CD14-positive monocyte (primary cell): ENCODE measurements around the gene BANK1. TPM values are rescaled to one million over a fixed set of nuclear protein-coding genes. Genes with fewer than 3 reads are reported as not detected.

ENCODE experiments used
- DNase-seq, 3 donors: peaks; one replicate each; pipeline ENCODE4 v3.0.0-alpha.2; 2011 to 2022
- H2AFZ ChIP-seq: 2 replicates; pipeline ENCODE4 v1.6.0; 2012; ENCODE audit warnings: mild to moderate bottlenecking, low read depth, low read length, inconsistent platforms; ENCODE audit not compliant: insufficient read depth, poor library complexity, severe bottlenecking
- H3K27ac ChIP-seq, 2 donors: 1 replicate in 1 of 2; 2 replicates in 1 of 2; pipeline ENCODE4 v1.5.1; 2012 to 2013; ENCODE audit warnings: low read length in 2 of 2, control low read depth in 1 of 2, inconsistent platforms in 1 of 2, low read depth in 1 of 2, mild to moderate bottlenecking in 1 of 2
- H3K27me3 ChIP-seq, 2 donors: one replicate each; pipeline versions ENCODE4 v1.6.0 to v1.6.1; 2011 to 2013; ENCODE audit warnings: low read length in 2 of 2; ENCODE audit not compliant: control insufficient read depth in 2 of 2, insufficient read depth in 2 of 2
- H3K36me3 ChIP-seq, 2 donors: replicated peaks in 1 of 2; 1 replicate in 1 of 2; 2 replicates in 1 of 2; pipeline versions ENCODE4 v1.5.1 to v1.6.1; 2012 to 2013; ENCODE audit warnings: low read length in 2 of 2, control low read depth in 1 of 2, inconsistent platforms in 1 of 2, mild to moderate bottlenecking in 1 of 2; ENCODE audit not compliant: insufficient read depth in 2 of 2, control insufficient read depth in 1 of 2
- H3K4me1 ChIP-seq, 2 donors: 1 replicate in 1 of 2; 2 replicates in 1 of 2; pipeline versions ENCODE4 v1.5.1 to v1.6.1; 2012 to 2013; ENCODE audit warnings: low read length in 2 of 2, control low read depth in 1 of 2, inconsistent platforms in 1 of 2, mild to moderate bottlenecking in 1 of 2, moderate library complexity in 1 of 2; ENCODE audit not compliant: insufficient read depth in 2 of 2, control insufficient read depth in 1 of 2
- H3K4me2 ChIP-seq: replicated peaks from 2 replicates; pipeline ENCODE3; 2012; ENCODE audit warnings: low read length, moderate library complexity, mild to moderate bottlenecking; ENCODE audit not compliant: poor library complexity, severe bottlenecking; ENCODE audit errors: extremely low read depth
- H3K4me3 ChIP-seq, 3 experiments: fragments of 200-600 bp in 1 of 3; sonication (generic) in 1 of 3; replicated peaks in 1 of 3; 1 replicate in 2 of 3; 2 replicates in 1 of 3; pipeline ENCODE4 v1.5.1; 2011 to 2013; ENCODE audit warnings: low read length in 3 of 3, mild to moderate bottlenecking in 3 of 3, control low read depth in 2 of 3, low read depth in 2 of 3, inconsistent platforms in 1 of 3, moderate library complexity in 1 of 3
- H3K79me2 ChIP-seq: 2 replicates; pipeline ENCODE4 v1.6.0; 2012; ENCODE audit warnings: mild to moderate bottlenecking, control low read depth, inconsistent platforms, low read length, moderate library complexity; ENCODE audit not compliant: insufficient read depth
- H3K9ac ChIP-seq: 2 replicates; pipeline ENCODE4 v1.6.0; 2017; ENCODE audit warnings: low read length, mild to moderate bottlenecking; ENCODE audit not compliant: insufficient read depth, poor library complexity, severe bottlenecking
- H3K9me3 ChIP-seq, 2 donors: replicated peaks in 1 of 2; 1 replicate in 1 of 2; 2 replicates in 1 of 2; pipeline versions ENCODE4 v1.5.1 to v1.6.1; 2012 to 2013; ENCODE audit warnings: low read length in 2 of 2, control low read depth in 1 of 2; ENCODE audit not compliant: control insufficient read depth in 1 of 2, insufficient read depth in 1 of 2
- H4K20me1 ChIP-seq: 2 replicates; pipeline ENCODE4 v1.6.0; 2012; ENCODE audit warnings: mild to moderate bottlenecking, low read length, control low read depth, moderate library complexity; ENCODE audit not compliant: insufficient read depth
- H3K27ac Mint-ChIP-seq, 7 donors: one replicate each; pipeline ENCODE4 v1.8.0; 2020; ENCODE audit warnings: mild to moderate bottlenecking in 7 of 7, mixed read lengths in 7 of 7, moderate library complexity in 6 of 7, inconsistent platforms in 2 of 7
- H3K27me3 Mint-ChIP-seq, 3 donors: one replicate each; pipeline ENCODE4 v1.8.0; 2021 to 2022; ENCODE audit warnings: low read depth in 3 of 3, mild to moderate bottlenecking in 3 of 3, mixed read lengths in 3 of 3, moderate library complexity in 3 of 3, inconsistent platforms in 1 of 3
- H3K36me3 Mint-ChIP-seq, 2 donors: one replicate each; pipeline ENCODE4 v1.8.0; 2020; ENCODE audit warnings: mixed read lengths in 2 of 2, inconsistent platforms in 1 of 2, mild to moderate bottlenecking in 1 of 2
- H3K4me1 Mint-ChIP-seq: one replicate; pipeline ENCODE4 v1.8.0; 2020; ENCODE audit warnings: mild to moderate bottlenecking, mixed read lengths
- H3K4me3 Mint-ChIP-seq, 2 donors: one replicate each; pipeline ENCODE4 v1.8.0; 2020; ENCODE audit warnings: mild to moderate bottlenecking in 2 of 2, mixed read lengths in 2 of 2, moderate library complexity in 1 of 2
- H3K9me3 Mint-ChIP-seq, 7 donors: one replicate each; pipeline ENCODE4 v1.8.0; 2020 to 2022; ENCODE audit warnings: mixed read lengths in 7 of 7, mild to moderate bottlenecking in 6 of 7, moderate library complexity in 6 of 7, inconsistent platforms in 2 of 7
- CTCF ChIP-seq: fragments of 200-600 bp; IDR thresholded peaks from one replicate; pipeline ENCODE4 v1.8.0; 2022; ENCODE audit warnings: antibody characterized with exemption, mild to moderate bottlenecking
- WGBS: methylation state at CpG from one replicate; pipeline ENCODE4 v1.1.5; 2013; ENCODE audit warnings: missing lambda C conversion rate; ENCODE audit not compliant: insufficient coverage; 5-methylcytosine and 5-hydroxymethylcytosine counted together
- intact Hi-C, 2 donors: fragments of 100-400 bp; cut with micrococcal nuclease; formaldehyde crosslinking; loops; one replicate each; pipeline versions ENCODE4 v1.15.0 to v1.15.1; 2023
- polyA plus RNA-seq, 3 donors: library from polyadenylated mRNA; depleted of rRNA in 1 of 3; unstranded in 2 of 3; stranded (reverse) in 1 of 3; fragments of 300-500 nt in 2 of 3; fragments of >200 nt in 1 of 3; fragmentation: Illumina TruSeq in 2 of 3; gene quantifications; 1 replicate in 2 of 3; 2 replicates in 1 of 3; pipeline ENCODE4 v1.2.3, GENCODE V29; 2012 to 2021

BANK1 gene
- polyA plus RNA-seq, 3 donors: 2.6 to 5.2 (median 2.9) TPM

DNA sequence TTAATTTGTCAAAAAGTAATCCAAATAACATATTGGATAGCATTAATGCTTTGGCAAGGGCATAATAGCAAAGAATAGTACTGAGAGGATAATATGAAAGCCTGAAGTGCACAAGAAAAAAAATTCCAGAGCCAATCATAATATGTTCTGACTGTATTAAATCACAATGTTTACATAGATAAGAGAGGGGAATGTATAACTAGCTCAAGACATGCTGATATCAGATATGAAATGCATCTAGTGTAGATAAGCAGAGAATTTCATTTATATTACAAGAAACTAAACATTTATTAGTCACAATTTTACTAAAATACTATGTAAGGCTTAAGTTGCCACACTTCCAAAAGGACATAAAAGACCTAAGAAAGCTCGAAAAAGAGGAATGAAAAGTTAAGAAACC, 193.3 kb downstream of the BANK1 start:
- Histone ChIP-seq H2AFZ (no peak overlapping the region), H3K27ac (no peak overlapping the region), H3K79me2 (no peaks in the 10 kb centered on the region), H3K9me3 (no peaks in the 10 kb centered on the region), H3K4me3 (no peak overlapping the region), H4K20me1 (no peaks in the 10 kb centered on the region), H3K27me3 (no peaks in the 10 kb centered on the region), H3K4me1 (no peaks in the 10 kb centered on the region), H3K36me3 (no peaks in the 10 kb centered on the region), H3K9ac (no peak overlapping the region), H3K4me2 (no peak overlapping the region)
- no peak overlapping the region for H3K27ac Mint-ChIP-seq
- H3K27me3 Mint-ChIP-seq: no peaks in the 10 kb centered on the region
- peaks cover 5% of the 10 kb centered on the region for H3K4me1 Mint-ChIP-seq
- no peaks in the 10 kb centered on the region for H3K36me3 Mint-ChIP-seq
- no peak for TF ChIP-seq CTCF
- intact Hi-C loops: no loop called here
- H3K9me3 Mint-ChIP-seq: peaks cover 0 to 2% (median 0%) of the 10 kb centered on the region in 7 donors
- no CpG with 5 or more reads among the region's 1 CpG for WGBS
- no peak for DNase-seq
- H3K4me3 Mint-ChIP-seq: no peak overlapping the region

GRCh38 chr4:101987623-101988243, 197.2 kb downstream of the BANK1 start:
- TF ChIP-seq CTCF: no peak
- Histone ChIP-seq H3K9ac (no peak overlapping the region), H3K9me3 (no peaks in the 10 kb centered on the region), H3K4me1 (no peaks in the 10 kb centered on the region), H3K36me3 (no peaks in the 10 kb centered on the region), H3K4me2 (no peak overlapping the region), H4K20me1 (no peaks in the 10 kb centered on the region), H3K27me3 (no peaks in the 10 kb centered on the region), H2AFZ (no peak overlapping the region), H3K27ac (no peak overlapping the region), H3K4me3 (no peak overlapping the region), H3K79me2 (no peaks in the 10 kb centered on the region)
- Mint-ChIP-seq H3K36me3 (no peaks in the 10 kb centered on the region), H3K27ac (no peak overlapping the region), H3K4me1 (no peaks in the 10 kb centered on the region), H3K4me3 (no peak overlapping the region), H3K9me3 (peaks cover 0 to 2% (median 0%) of the 10 kb centered on the region in 7 donors), H3K27me3 (no peaks in the 10 kb centered on the region)
- intact Hi-C loops: no loop called here
- 100% methylated on average over 1 of the region's 5 CpGs for WGBS
- no peak for DNase-seq
